ENCODE results near the gene TRPT1. TPM values are rescaled to one million over a fixed set of nuclear protein-coding genes. Genes with fewer than 3 reads are reported as not detected.

Gene TRPT1
- total RNA-seq, 2 experiments from 2014 or later: 20.0 to 26.5 TPM

GRCh38 chr11:64231546-64231945 is 5.6 kb upstream of the TRPT1 start:
- Mint-ChIP-seq H3K4me1 (peaks cover 62% of the 10 kb centered on the region), H3K36me3 (ENCODE audit: low read depth) (peaks cover 7% of the 10 kb centered on the region), H3K27ac (no peak overlapping the region), H3K9me3 (no peaks in the 10 kb centered on the region), H3K4me3 (peak overlapping the region; percentile 87), H3K27me3 (no peaks in the 10 kb centered on the region)
- POLR2A ChIA-PET: no interaction called here
- CTCF ChIA-PET: interaction anchor here (0.6 to 1.7 kb wide), 5 partner anchors 11 to 111 kb away, joined by 3 to 4 read pairs (median 4); no protein-coding TSS in a partner anchor
- no peak for DNase-seq

- Mint-ChIP-seq H3K27me3 (no peaks in the 10 kb centered on the region), H3K4me3 (peak overlapping the region; percentile 87), H3K9me3 (no peaks in the 10 kb centered on the region), H3K36me3 (ENCODE audit: low read depth) (peaks cover 7% of the 10 kb centered on the region), H3K27ac (peak overlapping the region; percentile 94), H3K4me1 (peaks cover 61% of the 10 kb centered on the region)
- ChIA-PET POLR2A (no interaction called here), CTCF (interaction anchor here (0.6 to 1.2 kb wide), 3 partner anchors 12 to 95 kb away, joined by 4 read pairs; no protein-coding TSS in a partner anchor)
- no peak for DNase-seq
Measured at GRCh38 chr11:64230985-64231365, 5.0 kb upstream of the TRPT1 start.

GRCh38 chr11:64230171-64230984 is 4.4 kb upstream of the TRPT1 start, which contains the start of gene DNAJC4:
Gene DNAJC4 (plus strand): TSS chr11:64230548. CDS start chr11:64230855, 307 bp downstream.
- ChIA-PET CTCF (interaction anchor here (0.6 to 9.2 kb wide), 7 partner anchors 11 to 96 kb away, joined by 3 to 94 read pairs (median 3); partner anchors contain the start of gene FERMT3), POLR2A (no interaction called here)
- peaks cover 56% of the 10 kb centered on the region for H3K4me1 Mint-ChIP-seq
- H3K36me3 Mint-ChIP-seq (ENCODE audit: low read depth): peaks cover 5% of the 10 kb centered on the region
- DNase-seq: peak; percentile 94
- peak within 1 kb of the TSS; percentile 87 for H3K4me3 Mint-ChIP-seq
- peak within 1 kb of the TSS; percentile 94 for H3K27ac Mint-ChIP-seq
- no peaks in the 10 kb centered on the region for H3K9me3 Mint-ChIP-seq
- no peaks in the 10 kb centered on the region for H3K27me3 Mint-ChIP-seq

- Mint-ChIP-seq H3K36me3 (ENCODE audit: low read depth) (peaks cover 5% of the 10 kb centered on the region), H3K4me3 (peak overlapping the region; percentile 87), H3K9me3 (no peaks in the 10 kb centered on the region), H3K27me3 (no peaks in the 10 kb centered on the region), H3K4me1 (peaks cover 58% of the 10 kb centered on the region), H3K27ac (peak overlapping the region; percentile 94)
- POLR2A ChIA-PET: no interaction called here
- DNase-seq: no peak
- CTCF ChIA-PET: interaction anchor here (0.6 to 9.2 kb wide), 5 partner anchors 10 to 74 kb away, joined by 3 to 94 read pairs (median 3); partner anchors contain the start of gene FERMT3
Measured at GRCh38 chr11:64229744-64230170, 3.8 kb upstream of the TRPT1 start.

- Mint-ChIP-seq H3K27me3 (no peaks in the 10 kb centered on the region), H3K27ac (peak overlapping the region; percentile 94), H3K36me3 (ENCODE audit: low read depth) (peaks cover 5% of the 10 kb centered on the region), H3K4me1 (peaks cover 59% of the 10 kb centered on the region), H3K9me3 (no peaks in the 10 kb centered on the region), H3K4me3 (peak overlapping the region; percentile 87)
- ChIA-PET POLR2A (no interaction called here), CTCF (interaction anchor here (0.7 to 9.2 kb wide), 4 partner anchors 12 to 75 kb away, joined by 3 to 94 read pairs (median 3); partner anchors contain the start of gene FERMT3)
- no peak for DNase-seq
Measured at GRCh38 chr11:64229090-64229743, 3.2 kb upstream of the TRPT1 start.

GRCh38 chr11:64227405-64227956 is 1.5 kb upstream of the TRPT1 start:
- CTCF ChIA-PET: interaction anchor here (1.0 to 9.2 kb wide), 6 partner anchors 14 to 77 kb away, joined by 3 to 94 read pairs (median 8); partner anchors contain the start of genes FERMT3, FKBP2 and PLCB3
- Mint-ChIP-seq H3K27ac (peak overlapping the region; percentile 87), H3K36me3 (ENCODE audit: low read depth) (peaks cover 5% of the 10 kb centered on the region), H3K9me3 (no peaks in the 10 kb centered on the region), H3K4me1 (peaks cover 51% of the 10 kb centered on the region), H3K27me3 (no peaks in the 10 kb centered on the region), H3K4me3 (peak overlapping the region; percentile 86)
- no peak for DNase-seq
- POLR2A ChIA-PET: no interaction called here

- CTCF ChIA-PET: interaction anchor here (0.7 to 9.2 kb wide), 9 partner anchors 11 to 78 kb away, joined by 3 to 94 read pairs (median 7); partner anchors contain the start of genes FERMT3 and PLCB3
- peak; percentile 73 for DNase-seq
- Mint-ChIP-seq H3K27ac (peak overlapping the region; percentile 87), H3K27me3 (no peaks in the 10 kb centered on the region), H3K36me3 (ENCODE audit: low read depth) (peaks cover 5% of the 10 kb centered on the region), H3K9me3 (no peaks in the 10 kb centered on the region), H3K4me3 (peak overlapping the region; percentile 86), H3K4me1 (peaks cover 43% of the 10 kb centered on the region)
- POLR2A ChIA-PET: interaction anchor here (0.6 to 1.0 kb wide), 2 partner anchors 15 to 78 kb away, joined by 3 read pairs; no protein-coding TSS in a partner anchor
Measured at GRCh38 chr11:64226507-64227051, 593 bp upstream of the TRPT1 start.

- H3K36me3 Mint-ChIP-seq (ENCODE audit: low read depth): peaks cover 7% of the 10 kb centered on the region
- H3K27ac Mint-ChIP-seq: peak overlapping the region; percentile 90
- H3K27me3 Mint-ChIP-seq: no peaks in the 10 kb centered on the region
- CTCF ChIA-PET: interaction anchor here (2.5 to 9.2 kb wide), 3 partner anchors 9 to 79 kb away, joined by 8 to 94 read pairs (median 9); partner anchors contain the start of gene FERMT3
- H3K4me1 Mint-ChIP-seq: peaks cover 34% of the 10 kb centered on the region
- DNase-seq: no peak
- peak overlapping the region; percentile 86 for H3K4me3 Mint-ChIP-seq
- no peaks in the 10 kb centered on the region for H3K9me3 Mint-ChIP-seq
- POLR2A ChIA-PET: interaction anchor here (0.7 to 0.8 kb wide), 2 partner anchors 12 to 115 kb away, joined by 4 read pairs; no protein-coding TSS in a partner anchor
Measured at GRCh38 chr11:64224891-64225607, 937 bp downstream of the TRPT1 start.

GRCh38 chr11:64224151-64224890 is 1.7 kb downstream of the TRPT1 start:
- ChIA-PET POLR2A (interaction anchor here (0.8 to 1.0 kb wide), 2 partner anchors 11 to 18 kb away, joined by 3 to 4 read pairs; partner anchors contain the start of gene FERMT3), CTCF (interaction anchor here (0.6 to 9.2 kb wide), 7 partner anchors 9 to 760 kb away, joined by 3 to 94 read pairs (median 5); partner anchors contain the start of genes FERMT3 and FKBP2)
- DNase-seq: no peak
- Mint-ChIP-seq H3K36me3 (ENCODE audit: low read depth) (peaks cover 7% of the 10 kb centered on the region), H3K4me1 (peaks cover 27% of the 10 kb centered on the region), H3K27ac (peak overlapping the region; percentile 90), H3K4me3 (peak overlapping the region; percentile 86), H3K9me3 (no peaks in the 10 kb centered on the region), H3K27me3 (no peaks in the 10 kb centered on the region)

GRCh38 chr11:64223001-64223651 is 2.9 kb downstream of the TRPT1 start:
- ChIA-PET CTCF (interaction anchor here (0.7 to 9.2 kb wide), 6 partner anchors 9 to 108 kb away, joined by 3 to 94 read pairs (median 5); partner anchors contain the start of genes FERMT3 and FKBP2), POLR2A (interaction anchor here (0.6 kb wide), 1 partner anchor 31 kb away, joined by 3 read pairs; no protein-coding TSS in a partner anchor)
- H3K36me3 Mint-ChIP-seq (ENCODE audit: low read depth): peaks cover 11% of the 10 kb centered on the region
- H3K27me3 Mint-ChIP-seq: no peaks in the 10 kb centered on the region
- no peaks in the 10 kb centered on the region for H3K9me3 Mint-ChIP-seq
- H3K4me1 Mint-ChIP-seq: peaks cover 23% of the 10 kb centered on the region
- no peak for DNase-seq
- no peak overlapping the region for H3K27ac Mint-ChIP-seq
- no peak overlapping the region for H3K4me3 Mint-ChIP-seq
